SU-DHL-6 (cell line): ENCODE results near the gene TSKU.

Experiments used
- EZH2phosphoT487 ChIP-seq: fragments of 200-600 bp; sonication (generic), shearing (Covaris generic); conservative IDR thresholded peaks from 2 replicates; pipeline ENCODE4 v1.6.1; 2018; ENCODE audit warnings: mild to moderate bottlenecking, antibody characterized with exemption, low read length, moderate library complexity, mixed read lengths
- TF ChIP-seq, protein P1 (sequence below): fragments of 200-600 bp; sonication (generic); IDR thresholded peaks from one replicate; pipeline ENCODE4 v1.5.1; 2017; ENCODE audit warnings: antibody characterized with exemption, mild to moderate bottlenecking, low read length, moderate library complexity; ENCODE audit not compliant: insufficient read depth, poor library complexity, severe bottlenecking

DNA sequence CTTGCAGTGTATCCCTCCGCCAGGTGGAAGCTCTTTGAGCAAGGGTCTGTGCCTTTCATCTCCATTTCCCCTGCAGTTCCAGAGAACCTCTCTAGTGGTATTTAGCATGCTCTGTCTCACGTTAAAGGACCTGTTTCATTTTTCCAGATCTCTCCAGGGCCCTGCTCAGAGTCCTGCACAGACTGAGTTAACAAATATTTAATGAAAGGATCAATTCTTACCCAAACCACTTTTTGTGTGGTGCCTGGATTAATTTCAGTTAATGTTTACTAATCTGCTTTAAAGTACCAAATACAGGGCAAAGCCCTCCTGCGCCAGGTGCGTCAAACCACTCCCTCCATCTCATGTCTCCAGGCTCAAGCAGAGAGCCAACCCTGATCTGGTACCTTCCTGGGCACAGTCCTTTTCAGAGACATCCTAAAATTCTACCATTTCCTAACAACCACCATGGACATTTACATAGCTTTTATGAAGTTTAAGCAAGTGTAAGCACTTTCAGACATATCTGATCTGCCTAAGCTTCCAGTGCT is 58.8 kb downstream of the TSKU start:
- TF ChIP-seq, protein P1, sequence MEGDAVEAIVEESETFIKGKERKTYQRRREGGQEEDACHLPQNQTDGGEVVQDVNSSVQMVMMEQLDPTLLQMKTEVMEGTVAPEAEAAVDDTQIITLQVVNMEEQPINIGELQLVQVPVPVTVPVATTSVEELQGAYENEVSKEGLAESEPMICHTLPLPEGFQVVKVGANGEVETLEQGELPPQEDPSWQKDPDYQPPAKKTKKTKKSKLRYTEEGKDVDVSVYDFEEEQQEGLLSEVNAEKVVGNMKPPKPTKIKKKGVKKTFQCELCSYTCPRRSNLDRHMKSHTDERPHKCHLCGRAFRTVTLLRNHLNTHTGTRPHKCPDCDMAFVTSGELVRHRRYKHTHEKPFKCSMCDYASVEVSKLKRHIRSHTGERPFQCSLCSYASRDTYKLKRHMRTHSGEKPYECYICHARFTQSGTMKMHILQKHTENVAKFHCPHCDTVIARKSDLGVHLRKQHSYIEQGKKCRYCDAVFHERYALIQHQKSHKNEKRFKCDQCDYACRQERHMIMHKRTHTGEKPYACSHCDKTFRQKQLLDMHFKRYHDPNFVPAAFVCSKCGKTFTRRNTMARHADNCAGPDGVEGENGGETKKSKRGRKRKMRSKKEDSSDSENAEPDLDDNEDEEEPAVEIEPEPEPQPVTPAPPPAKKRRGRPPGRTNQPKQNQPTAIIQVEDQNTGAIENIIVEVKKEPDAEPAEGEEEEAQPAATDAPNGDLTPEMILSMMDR = no peak
- no peak for TF ChIP-seq EZH2phosphoT487
